K562 (cell line): ENCODE data around the gene TMEFF1. TPM values are rescaled to one million over a fixed set of nuclear protein-coding genes. Genes with fewer than 3 reads are reported as not detected.

Experiments used
- ATAC-seq: fragments of 200-7000 bp; cut with Tn5 transposase; 3 replicates; pipeline ENCODE4 v1.9.1; 2020; ENCODE audit warnings: moderate library complexity
- BruUV-seq: library from RNA; stranded (reverse); fragments of 400-500 nt; replicated peaks from 2 replicates; lab custom pipeline; 2021; lab: Mats Ljungman, UMichigan
- CTCF ChIA-PET: fragments of 300-600 bp; formaldehyde crosslinking; extraction: SDS; loops from one replicate; lab custom pipeline; 2021; ENCODE audit warnings: low intra/inter-chr PET ratio; lab: Yijun Ruan, JAX
- POLR2A ChIA-PET: fragments of 300-600, 350-650 bp; sonication (Branson Sonifier 250); formaldehyde crosslinking; extraction: SDS; loops from one replicate; lab custom pipeline; 2021; ENCODE audit warnings: antibody characterized with exemption, inconsistent platforms; lab: Yijun Ruan, JAX
- DNase-seq, 4 experiments: peaks; one replicate each; pipeline versions ENCODE4 v3.0.0 to v3.0.0-alpha.2; 2011 to 2018; ENCODE audit warnings: low spot score in 3 of 4, mixed read lengths in 3 of 4; ENCODE audit errors: extremely low read depth in 1 of 4
- FAIRE-seq: peaks from 2 replicates; lab custom pipeline; 2011; peaks lifted over from hg19 to GRCh38; lab: Jason Lieb, UNC
- H2AFZ ChIP-seq: 2 replicates; pipeline ENCODE4 v1.6.0; 2011; ENCODE audit warnings: low read depth, low read length, control low read depth, inconsistent platforms
- H3K27ac ChIP-seq: fragments of 200-600 bp; 3 replicates; pipeline ENCODE4 v1.8.0; 2011; ENCODE audit warnings: low read depth, mild to moderate bottlenecking, control low read depth, inconsistent platforms, low read length, moderate library complexity, mixed read lengths; ENCODE audit errors: extremely low read depth
- H3K27me3 ChIP-seq, 2 experiments: fragments of 300-600 bp in 1 of 2; 2 replicates in 1 of 2; 3 replicates in 1 of 2; pipeline versions ENCODE4 v1.6.0 to v1.8.0; 2011; ENCODE audit warnings: inconsistent platforms in 2 of 2, low read length in 2 of 2, mild to moderate bottlenecking in 1 of 2, mixed read lengths in 1 of 2, moderate library complexity in 1 of 2; ENCODE audit not compliant: control insufficient read depth in 2 of 2, insufficient read depth in 2 of 2
- H3K36me3 ChIP-seq: fragments of 300-600 bp; 3 replicates; pipeline ENCODE4 v1.8.0; 2011; ENCODE audit warnings: mild to moderate bottlenecking, low read length, inconsistent platforms; ENCODE audit not compliant: control insufficient read depth, insufficient read depth
- H3K4me1 ChIP-seq, 2 experiments: fragments of 200-600 bp in 1 of 2; replicated peaks in 1 of 2; 2 replicates in 1 of 2; 3 replicates in 1 of 2; pipeline versions ENCODE4 v1.5.1 to v1.8.0; 2011; ENCODE audit warnings: inconsistent platforms in 2 of 2, low read length in 2 of 2, mild to moderate bottlenecking in 1 of 2, mixed read lengths in 1 of 2, moderate library complexity in 1 of 2; ENCODE audit not compliant: control insufficient read depth in 2 of 2, insufficient read depth in 2 of 2
- H3K4me2 ChIP-seq: 2 replicates; pipeline ENCODE4 v1.6.1; 2011; ENCODE audit warnings: low read length, control low read depth, inconsistent platforms, mixed read lengths; ENCODE audit not compliant: insufficient read depth
- H3K4me3 ChIP-seq: fragments of 200-600 bp; sonication (generic), shearing (Covaris generic); 2 replicates; pipeline ENCODE4 v1.5.1; 2016; ENCODE audit warnings: control low read depth, inconsistent platforms
- H3K79me2 ChIP-seq: fragments of 200-600 bp; 3 replicates; pipeline ENCODE4 v1.8.0; 2011; ENCODE audit warnings: low read length, inconsistent platforms; ENCODE audit not compliant: control insufficient read depth, insufficient read depth
- H3K9ac ChIP-seq, 2 experiments: 2 replicates each; pipeline versions ENCODE4 v1.6.0 to v1.6.1; 2011; ENCODE audit warnings: low read depth in 2 of 2, low read length in 2 of 2, control low read depth in 1 of 2, inconsistent platforms in 1 of 2, mild to moderate bottlenecking in 1 of 2, mixed read lengths in 1 of 2; ENCODE audit not compliant: insufficient read depth in 1 of 2
- H3K9me1 ChIP-seq: one replicate; pipeline ENCODE4 v1.6.0; 2011; ENCODE audit warnings: inconsistent platforms, mild to moderate bottlenecking, low read length, moderate library complexity; ENCODE audit not compliant: control insufficient read depth, insufficient read depth
- H3K9me3 ChIP-seq: replicated peaks from 2 replicates; pipeline ENCODE4 v1.5.1; 2011; ENCODE audit warnings: low read depth, low read length, inconsistent platforms; ENCODE audit not compliant: control insufficient read depth, insufficient read depth
- H4K20me1 ChIP-seq: replicated peaks from 2 replicates; pipeline ENCODE4 v1.6.1; 2011; ENCODE audit warnings: low read length, inconsistent platforms, mixed read lengths; ENCODE audit not compliant: control insufficient read depth, insufficient read depth
- CBFA2T2 ChIP-seq: fragments of 450-650 bp; conservative IDR thresholded peaks from 2 replicates; pipeline ENCODE4 v1.6.1; 2017; ENCODE audit warnings: mild to moderate bottlenecking
- REST ChIP-seq, 2 experiments: fragments of 450-650 bp; formaldehyde crosslinking in 1 of 2; IDR thresholded peaks; 2 replicates each; pipeline versions ENCODE4 v1.4.0 to v1.6.1; 2014 to 2020; ENCODE audit warnings: mild to moderate bottlenecking in 2 of 2, borderline replicate concordance in 1 of 2, low read depth in 1 of 2
- ZNF445 ChIP-seq: fragments of 250-450 bp; sonication (Bioruptor Pico); IDR thresholded peaks from 2 replicates; pipeline ENCODE4 v1.4.0; 2020; ENCODE audit warnings: low read depth, mild to moderate bottlenecking, moderate library complexity
- WGBS: fragments of 100-300 bp; shearing (Covaris generic); methylation state at CpG from one replicate; pipeline ENCODE4 v1.1.6; 2016; ENCODE audit warnings: low coverage, mixed read lengths; ENCODE audit not compliant: insufficient coverage; ENCODE audit errors: missing lambda C conversion rate; 5-methylcytosine and 5-hydroxymethylcytosine counted together
- in situ Hi-C: fragments of 300-500 bp; cut with MboI; formaldehyde crosslinking; loops from 4 replicates; pipeline ENCODE4 v1.15.0; 2018; ENCODE audit warnings: inconsistent platforms, mixed read lengths
- intact Hi-C: fragments of 100-400 bp; cut with micrococcal nuclease; formaldehyde crosslinking; loops from 2 replicates; pipeline ENCODE4 v1.14.2; 2022
- polyA plus RNA-seq, 8 experiments: library from polyadenylated mRNA; depleted of rRNA in 4 of 8; stranded (reverse) in 5 of 8; unstranded in 3 of 8; fragments of >200 nt; fragmentation: Nextera tagmentation in 2 of 8; fragmentation: Illumina TruSeq in 1 of 8; extraction: Ambion mirVana in 2 of 8; extraction: Trizol in 1 of 8; gene quantifications; 2 replicates each; pipeline versions ENCODE4 v1.2.1 to v1.2.3, GENCODE V29; 2011 to 2014; ENCODE audit warnings: inconsistent platforms in 1 of 8, missing spikeins in 1 of 8
- total RNA-seq, 7 experiments: library from RNA; depleted of rRNA in 6 of 7; stranded (reverse); fragments of >200 nt in 6 of 7; fragmentation: Illumina TruSeq in 2 of 7; extraction: Trizol in 2 of 7; gene quantifications; 2 replicates each; pipeline versions ENCODE4 v1.2.1 to v1.2.3, GENCODE V29; 2011 to 2021; ENCODE audit warnings: low replicate concordance in 1 of 7

The TMEFF1 gene
- total and polyA plus RNA-seq, 9 of the 15 experiments (the other 6 are each of a cell fraction or from before 2014, with no cell fraction given), result 0.07 to 1.1 (median 0.28) TPM; not detected in 2

GRCh38 chr9:100431886-100432285 is 41.1 kb upstream of the TMEFF1 start:
- TF ChIP-seq ZNF445 (no peak), CBFA2T2 (no peak), REST (IDR thresholded peaks at IDR 0.05; ENCODE audit: borderline replicate concordance) (no peak), REST (CRISPR knock-in tag; IDR thresholded peaks at IDR 0.05; ENCODE audit: low read depth) (no peak)
- Histone ChIP-seq H2AFZ (no peak overlapping the region), H3K9me3 (no peaks in the 10 kb centered on the region), H3K9ac (no peak overlapping the region), H3K9me1 (no peaks in the 10 kb centered on the region), H3K4me2 (no peak overlapping the region), H3K27me3 (no peaks in the 10 kb centered on the region), H3K4me1 (peaks cover 7 to 32% of the 10 kb centered on the region in 2 experiments), H4K20me1 (0 out of 2 replicates have a peak, but pooled peaks cover 4% of the 10 kb centered on the region), H3K36me3 (no peaks in the 10 kb centered on the region; the same call in 1 of the 3 replicates), H3K27ac (no peak overlapping the region), H3K79me2 (peaks cover 52% of the 10 kb centered on the region), H3K4me3 (no peak overlapping the region)
- ChIA-PET CTCF (no interaction called here), POLR2A (interaction anchor here (0.7 kb wide), 1 partner anchor 12 kb away, joined by 3 read pairs; no protein-coding TSS in a partner anchor)
- 81% methylated on average over 4 of the region's 5 CpGs for whole genome bisulfite sequencing
- DNase-seq (no peak), ATAC-seq (no peak), FAIRE-seq (no peak)
- no TSS peak for BruUV-seq
- in situ Hi-C loops (no loop called here), intact Hi-C loops (no loop called here)
